OCI-LY3 (cell line): ENCODE measurements around the gene ARHGDIA.

Experiments used
- H2AFZ ChIP-seq: fragments of 200-600, 300-600 bp; shearing (Covaris generic); 2 replicates; pipeline ENCODE4 v1.6.0; 2014; ENCODE audit warnings: antibody characterized with exemption, low read depth, low read length
- H3K27ac ChIP-seq: fragments of 200-600, 300-600 bp; sonication (generic); 2 replicates; pipeline ENCODE4 v1.5.1; 2014; ENCODE audit warnings: mild to moderate bottlenecking, low read length, moderate library complexity, mixed read lengths
- H3K27me3 ChIP-seq: fragments of 200-600, 300-600 bp; sonication (generic); 2 replicates; pipeline ENCODE4 v1.6.1; 2014; ENCODE audit warnings: low read depth, low read length, mixed read lengths
- H3K36me3 ChIP-seq: fragments of 200-600, 300-600 bp; sonication (generic); replicated peaks from 2 replicates; pipeline ENCODE3; 2014; ENCODE audit warnings: low read depth, low read length, mixed read lengths
- H3K4me1 ChIP-seq: fragments of 300-600, 200-600 bp; sonication (generic); 2 replicates; pipeline ENCODE4 v1.6.1; 2014; ENCODE audit warnings: low read length, mixed read lengths
- H3K4me2 ChIP-seq: fragments of 200-600, 300-600 bp; sonication (generic); 2 replicates; pipeline ENCODE4 v1.6.1; 2014; ENCODE audit warnings: low read length, mixed read lengths
- H3K4me3 ChIP-seq: fragments of 300-600, 200-600 bp; sonication (generic); 2 replicates; pipeline ENCODE4 v1.5.1; 2014; ENCODE audit warnings: antibody characterized with exemption, mild to moderate bottlenecking, low read length, moderate library complexity
- H3K79me2 ChIP-seq: fragments of 300-600, 200-600 bp; shearing (Covaris generic); 2 replicates; pipeline ENCODE4 v1.6.1; 2014; ENCODE audit warnings: mild to moderate bottlenecking, low read length, mixed read lengths
- H3K9ac ChIP-seq: fragments of 300-600, 200-600 bp; shearing (Covaris generic); 2 replicates; pipeline ENCODE4 v1.6.0; 2014; ENCODE audit warnings: mild to moderate bottlenecking, low read length, moderate library complexity
- H3K9me3 ChIP-seq: fragments of 200-600, 300-600 bp; shearing (Covaris generic); 2 replicates; pipeline ENCODE4 v1.6.1; 2014; ENCODE audit warnings: low read length, mixed read lengths; ENCODE audit not compliant: insufficient read depth
- H4K20me1 ChIP-seq: fragments of 200-600, 300-600 bp; sonication (generic); 2 replicates; pipeline ENCODE4 v1.6.1; 2016; ENCODE audit warnings: low read length, mixed read lengths; ENCODE audit not compliant: insufficient read depth
- EZH2phosphoT487 ChIP-seq: fragments of 200-600 bp; shearing (Covaris generic); IDR thresholded peaks from 2 replicates; pipeline ENCODE4 v1.6.1; 2018; ENCODE audit warnings: antibody characterized with exemption, mixed run types, low read depth
- TF ChIP-seq, protein P1 (sequence below): fragments of 200-600, 300-600 bp; sonication (generic); IDR thresholded peaks from 2 replicates; pipeline ENCODE4 v1.5.1; 2014; ENCODE audit warnings: antibody characterized with exemption, low read length, low read depth

ARHGDIA gene

DNA sequence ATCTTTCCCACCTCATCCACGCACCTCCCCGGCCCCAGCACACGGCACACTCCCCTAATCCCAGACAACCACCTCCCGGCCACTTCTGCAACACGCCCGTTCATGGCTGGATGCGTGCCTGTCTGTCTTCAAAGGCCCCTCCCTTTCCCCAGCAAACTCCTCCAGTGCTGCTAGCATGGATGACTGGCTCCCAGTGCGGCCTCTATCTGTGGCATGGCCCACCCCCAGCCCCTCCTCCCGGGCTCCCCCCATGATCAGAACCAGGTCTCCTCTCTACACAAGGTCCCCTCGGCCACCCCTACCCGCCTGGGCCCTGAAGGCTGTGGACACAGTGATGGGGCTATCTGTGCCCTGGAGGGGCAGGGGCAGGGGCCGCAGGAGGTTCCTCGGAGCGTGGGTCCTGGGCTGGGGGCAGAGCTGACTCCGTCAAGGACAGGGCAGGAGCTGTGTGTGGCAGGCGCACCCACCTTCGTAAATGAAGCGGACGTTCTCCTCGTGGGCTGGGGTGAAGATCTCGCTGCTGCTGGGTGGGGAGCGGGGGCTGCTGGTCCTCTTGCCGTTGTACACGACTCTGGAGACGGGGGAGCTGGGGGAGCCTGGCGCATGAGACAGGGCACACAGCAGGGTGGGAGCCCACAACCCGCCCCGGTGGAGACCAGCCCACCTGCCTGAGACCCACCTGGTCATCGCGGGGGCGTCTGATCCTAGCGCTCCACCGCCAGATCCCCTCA is 47.2 kb downstream of the ARHGDIA start:
- Histone ChIP-seq H3K4me1 (no peaks in the 10 kb centered on the region), H2AFZ (no peak overlapping the region), H3K36me3 (no peaks in the 10 kb centered on the region), H3K9me3 (no peaks in the 10 kb centered on the region), H3K4me3 (no peak overlapping the region), H3K4me2 (no peak overlapping the region), H4K20me1 (no peaks in the 10 kb centered on the region), H3K27me3 (no peaks in the 10 kb centered on the region), H3K27ac (no peak overlapping the region), H3K9ac (no peak overlapping the region), H3K79me2 (no peaks in the 10 kb centered on the region)
- TF ChIP-seq EZH2phosphoT487 = no peak
- TF ChIP-seq, protein P1, sequence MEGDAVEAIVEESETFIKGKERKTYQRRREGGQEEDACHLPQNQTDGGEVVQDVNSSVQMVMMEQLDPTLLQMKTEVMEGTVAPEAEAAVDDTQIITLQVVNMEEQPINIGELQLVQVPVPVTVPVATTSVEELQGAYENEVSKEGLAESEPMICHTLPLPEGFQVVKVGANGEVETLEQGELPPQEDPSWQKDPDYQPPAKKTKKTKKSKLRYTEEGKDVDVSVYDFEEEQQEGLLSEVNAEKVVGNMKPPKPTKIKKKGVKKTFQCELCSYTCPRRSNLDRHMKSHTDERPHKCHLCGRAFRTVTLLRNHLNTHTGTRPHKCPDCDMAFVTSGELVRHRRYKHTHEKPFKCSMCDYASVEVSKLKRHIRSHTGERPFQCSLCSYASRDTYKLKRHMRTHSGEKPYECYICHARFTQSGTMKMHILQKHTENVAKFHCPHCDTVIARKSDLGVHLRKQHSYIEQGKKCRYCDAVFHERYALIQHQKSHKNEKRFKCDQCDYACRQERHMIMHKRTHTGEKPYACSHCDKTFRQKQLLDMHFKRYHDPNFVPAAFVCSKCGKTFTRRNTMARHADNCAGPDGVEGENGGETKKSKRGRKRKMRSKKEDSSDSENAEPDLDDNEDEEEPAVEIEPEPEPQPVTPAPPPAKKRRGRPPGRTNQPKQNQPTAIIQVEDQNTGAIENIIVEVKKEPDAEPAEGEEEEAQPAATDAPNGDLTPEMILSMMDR = no peak

DNA sequence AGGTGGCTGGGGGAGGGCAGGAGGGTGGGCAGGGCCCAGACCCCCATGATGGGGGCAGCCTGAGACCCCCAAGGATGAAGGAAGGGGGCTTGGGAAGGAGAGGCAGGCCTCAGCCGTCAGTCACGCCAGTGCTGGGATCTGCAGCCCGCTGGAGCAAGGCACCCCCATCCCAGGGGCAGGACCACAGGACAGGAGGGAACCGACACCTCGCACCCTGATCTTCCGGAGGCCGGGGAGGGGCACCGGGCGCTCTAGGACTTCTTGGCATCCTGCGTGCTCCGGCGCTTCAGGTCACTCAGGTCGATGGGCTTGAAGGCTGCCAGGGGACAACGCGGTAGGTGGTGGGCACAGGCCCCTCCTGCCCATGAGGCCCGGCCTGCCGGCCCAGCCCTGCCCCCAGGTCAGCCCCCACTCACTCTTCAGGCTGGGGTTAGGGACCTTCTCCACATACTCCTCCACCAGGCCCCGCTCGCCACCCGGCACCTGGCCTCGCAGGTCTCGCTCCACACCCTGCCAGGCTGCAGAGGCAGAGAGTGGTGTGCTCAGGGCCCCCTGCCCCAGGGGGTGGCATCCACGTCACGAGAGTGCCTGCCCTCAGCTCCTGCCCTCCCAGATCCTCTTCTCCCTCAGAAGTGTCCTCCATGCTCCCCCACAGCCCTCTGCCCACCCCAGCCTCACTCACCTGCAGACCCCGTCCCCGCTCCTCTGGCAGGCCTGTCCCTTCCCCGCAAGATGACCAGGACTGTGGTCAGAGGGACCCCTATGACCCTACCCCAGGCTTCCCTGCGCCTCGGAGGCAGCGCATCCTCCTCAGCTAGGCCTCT is 47.9 kb downstream of the ARHGDIA start:
- H3K9me3 ChIP-seq = no peaks in the 10 kb centered on the region
- no peak overlapping the region for H3K4me2 ChIP-seq
- H3K27me3 ChIP-seq = no peaks in the 10 kb centered on the region
- no peaks in the 10 kb centered on the region for H4K20me1 ChIP-seq
- H3K27ac ChIP-seq = no peak overlapping the region
- no peak overlapping the region for H3K4me3 ChIP-seq
- TF ChIP-seq, protein P1 = no peak
- TF ChIP-seq EZH2phosphoT487 = no peak
- H3K9ac ChIP-seq = no peak overlapping the region
- no peaks in the 10 kb centered on the region for H3K4me1 ChIP-seq
- no peaks in the 10 kb centered on the region for H3K79me2 ChIP-seq
- no peaks in the 10 kb centered on the region for H3K36me3 ChIP-seq
- H2AFZ ChIP-seq = no peak overlapping the region

DNA sequence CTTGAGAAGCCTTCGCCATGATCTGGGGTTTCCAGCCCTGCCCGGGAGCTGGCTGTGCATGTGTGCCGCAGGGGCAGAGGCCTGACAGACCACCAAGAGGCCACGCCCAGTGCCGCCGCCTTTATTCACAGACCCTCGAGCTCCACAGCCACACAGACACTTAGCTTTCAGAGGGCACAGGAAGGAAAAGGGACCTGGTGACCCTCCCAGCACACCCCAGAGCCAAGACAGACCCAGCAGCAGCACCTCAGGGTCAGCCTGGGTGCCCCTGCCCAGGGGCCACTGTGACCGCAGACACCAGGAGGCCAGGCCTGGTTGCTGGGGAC is 48.9 kb downstream of the ARHGDIA start:
- Histone ChIP-seq H3K9ac (no peak overlapping the region), H4K20me1 (no peaks in the 10 kb centered on the region), H3K4me1 (no peaks in the 10 kb centered on the region), H3K9me3 (no peaks in the 10 kb centered on the region), H3K36me3 (no peaks in the 10 kb centered on the region), H3K4me2 (no peak overlapping the region), H3K4me3 (no peak overlapping the region), H2AFZ (no peak overlapping the region), H3K79me2 (no peaks in the 10 kb centered on the region), H3K27ac (no peak overlapping the region), H3K27me3 (no peaks in the 10 kb centered on the region)
- TF ChIP-seq, protein P1 = no peak
- TF ChIP-seq EZH2phosphoT487 = no peak

DNA sequence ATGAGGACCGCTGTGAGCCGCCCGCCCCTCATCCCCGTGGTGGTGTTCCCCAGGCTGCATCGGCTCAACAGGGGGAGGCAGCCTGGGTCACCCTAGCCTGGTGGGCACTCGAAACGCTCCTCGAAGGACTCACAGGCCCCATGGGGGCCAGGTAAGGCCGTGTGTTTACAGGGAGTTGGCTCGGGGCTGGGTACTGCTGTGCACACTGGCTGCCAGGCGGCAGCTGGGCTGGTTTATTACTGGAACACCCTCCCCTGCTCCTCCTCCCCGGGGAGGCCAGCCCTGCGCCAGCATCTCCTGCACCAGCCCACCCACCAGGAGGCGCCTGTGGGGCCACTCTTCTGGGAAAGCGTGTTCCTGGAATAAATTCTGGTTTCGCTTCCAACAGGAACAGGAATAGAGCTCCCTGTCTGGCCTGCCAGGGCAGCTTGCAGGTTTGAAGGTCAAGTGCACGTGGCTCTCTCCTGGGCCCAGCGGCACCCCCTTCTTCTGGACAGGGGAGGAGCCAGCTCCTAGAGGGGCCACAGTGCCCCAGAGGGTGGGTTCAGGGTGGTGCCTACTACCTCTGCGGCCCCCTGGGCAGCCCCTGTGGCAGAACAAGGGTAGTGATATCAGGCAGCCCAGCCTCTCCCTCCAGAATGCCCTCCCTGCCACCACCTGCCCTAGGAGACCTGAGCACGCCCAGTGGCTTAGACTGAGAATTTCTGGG is 49.4 kb downstream of the ARHGDIA start:
- H3K36me3 ChIP-seq = no peaks in the 10 kb centered on the region

More for the DNA sequence above, 49.4 kb downstream of the ARHGDIA start:
- no peak for TF ChIP-seq EZH2phosphoT487
- TF ChIP-seq, protein P1 = peak; percentile 22; the same call in 1 of the 2 replicates
- H4K20me1 ChIP-seq = no peaks in the 10 kb centered on the region
- H3K9me3 ChIP-seq = no peaks in the 10 kb centered on the region
- H3K27ac ChIP-seq = no peak overlapping the region
- no peaks in the 10 kb centered on the region for H3K27me3 ChIP-seq
- H3K4me1 ChIP-seq = no peaks in the 10 kb centered on the region
- no peak overlapping the region for H3K4me2 ChIP-seq
- H3K9ac ChIP-seq = no peak overlapping the region
- H3K4me3 ChIP-seq = no peak overlapping the region
- no peaks in the 10 kb centered on the region for H3K79me2 ChIP-seq
- H2AFZ ChIP-seq = no peak overlapping the region
